IPS-15b (cell line): Measurements from ENCODE around the gene VRK1.
"Not testable (repeated sequence)": the region's sequence is repeated elsewhere in the genome, so short reads cannot be mapped to it uniquely, and the experiment has no call there.

ENCODE experiments used
- H3K27me3 ChIP-seq: one replicate; pipeline ENCODE4 v1.6.1; 2013; ENCODE audit warnings: low read length; ENCODE audit not compliant: control insufficient read depth, insufficient read depth
- H3K36me3 ChIP-seq: one replicate; pipeline ENCODE4 v1.6.1; 2013; ENCODE audit warnings: low read length; ENCODE audit not compliant: control insufficient read depth, insufficient read depth
- H3K4me1 ChIP-seq: one replicate; pipeline ENCODE4 v1.6.1; 2013; ENCODE audit warnings: mild to moderate bottlenecking, low read length; ENCODE audit not compliant: control insufficient read depth, insufficient read depth
- H3K4me3 ChIP-seq: one replicate; pipeline ENCODE4 v1.5.1; 2013; ENCODE audit warnings: low read depth, low read length
- H3K9ac ChIP-seq: one replicate; pipeline ENCODE4 v1.6.1; 2013; ENCODE audit warnings: low read depth, mild to moderate bottlenecking, low read length
- H3K9me3 ChIP-seq: one replicate; pipeline ENCODE4 v1.6.1; 2013; ENCODE audit warnings: mild to moderate bottlenecking, low read length; ENCODE audit not compliant: control insufficient read depth, insufficient read depth

VRK1 gene

GRCh38 chr14:96764012-96764411 is 33.2 kb upstream of the VRK1 start:
- H3K36me3 ChIP-seq, result no peaks in the 10 kb centered on the region
- peaks cover 2% of the 10 kb centered on the region for H3K27me3 ChIP-seq
- H3K4me1 ChIP-seq, result no peaks in the 10 kb centered on the region
- H3K9ac ChIP-seq, result no peak overlapping the region
- no peak overlapping the region for H3K4me3 ChIP-seq
- H3K9me3 ChIP-seq, result no peaks in the 10 kb centered on the region

GRCh38 chr14:96765205-96765604 is 32.0 kb upstream of the VRK1 start:
- not testable (repeated sequence) for H3K4me3 ChIP-seq, H3K9me3 ChIP-seq, H3K36me3 ChIP-seq, H3K27me3 ChIP-seq, H3K9ac ChIP-seq, H3K4me1 ChIP-seq

- H3K27me3 ChIP-seq, result peaks cover 5% of the 10 kb centered on the region
- H3K4me1 ChIP-seq, result no peaks in the 10 kb centered on the region
- H3K4me3 ChIP-seq, result no peak overlapping the region
- H3K36me3 ChIP-seq, result no peaks in the 10 kb centered on the region
- H3K9me3 ChIP-seq, result no peaks in the 10 kb centered on the region
- no peak overlapping the region for H3K9ac ChIP-seq
Observed at GRCh38 chr14:96772929-96773328, 24.3 kb upstream of the VRK1 start.

- Histone ChIP-seq H3K9me3 (no peaks in the 10 kb centered on the region), H3K4me3 (no peak overlapping the region), H3K36me3 (no peaks in the 10 kb centered on the region), H3K9ac (no peak overlapping the region), H3K27me3 (no peaks in the 10 kb centered on the region), H3K4me1 (no peaks in the 10 kb centered on the region)
Observed at GRCh38 chr14:96776791-96777190, 20.4 kb upstream of the VRK1 start.

- H3K9me3 ChIP-seq, result no peaks in the 10 kb centered on the region
- H3K36me3 ChIP-seq, result no peaks in the 10 kb centered on the region
- no peaks in the 10 kb centered on the region for H3K4me1 ChIP-seq
- H3K4me3 ChIP-seq, result no peak overlapping the region
- no peaks in the 10 kb centered on the region for H3K27me3 ChIP-seq
- no peak overlapping the region for H3K9ac ChIP-seq
Observed at GRCh38 chr14:96780500-96780899, 16.7 kb upstream of the VRK1 start.

GRCh38 chr14:96781371-96781770 is 15.8 kb upstream of the VRK1 start:
- H3K36me3 ChIP-seq, result no peaks in the 10 kb centered on the region
- no peaks in the 10 kb centered on the region for H3K4me1 ChIP-seq
- no peak overlapping the region for H3K4me3 ChIP-seq

GRCh38 chr14:96782436-96782835 is 14.7 kb upstream of the VRK1 start:
- Histone ChIP-seq H3K4me3 (no peak overlapping the region), H3K9ac (no peak overlapping the region), H3K27me3 (no peaks in the 10 kb centered on the region), H3K36me3 (no peaks in the 10 kb centered on the region), H3K9me3 (no peaks in the 10 kb centered on the region), H3K4me1 (no peaks in the 10 kb centered on the region)

More at GRCh38 chr14:96781371-96781770, 15.8 kb upstream of the VRK1 start:
- no peaks in the 10 kb centered on the region for H3K27me3 ChIP-seq
- no peaks in the 10 kb centered on the region for H3K9me3 ChIP-seq
- no peak overlapping the region for H3K9ac ChIP-seq

GRCh38 chr14:96783043-96783914 is 13.9 kb upstream of the VRK1 start:
- no peaks in the 10 kb centered on the region for H3K27me3 ChIP-seq
- no peaks in the 10 kb centered on the region for H3K4me1 ChIP-seq
- H3K36me3 ChIP-seq, result no peaks in the 10 kb centered on the region
- no peak overlapping the region for H3K4me3 ChIP-seq
- H3K9me3 ChIP-seq, result no peaks in the 10 kb centered on the region
- no peak overlapping the region for H3K9ac ChIP-seq

- H3K9me3 ChIP-seq, result no peaks in the 10 kb centered on the region
- no peaks in the 10 kb centered on the region for H3K4me1 ChIP-seq
- H3K9ac ChIP-seq, result no peak overlapping the region
- no peaks in the 10 kb centered on the region for H3K27me3 ChIP-seq
- no peak overlapping the region for H3K4me3 ChIP-seq
- H3K36me3 ChIP-seq, result no peaks in the 10 kb centered on the region
Observed at GRCh38 chr14:96783915-96784224, 13.3 kb upstream of the VRK1 start.

GRCh38 chr14:96790186-96790585 is 7.0 kb upstream of the VRK1 start:
- Histone ChIP-seq H3K9me3 (no peaks in the 10 kb centered on the region), H3K4me3 (no peak overlapping the region), H3K9ac (no peak overlapping the region), H3K36me3 (no peaks in the 10 kb centered on the region), H3K27me3 (no peaks in the 10 kb centered on the region), H3K4me1 (no peaks in the 10 kb centered on the region)

- H3K36me3 ChIP-seq, result no peaks in the 10 kb centered on the region
- H3K4me3 ChIP-seq, result no peak overlapping the region
- no peak overlapping the region for H3K9ac ChIP-seq
- H3K9me3 ChIP-seq, result no peaks in the 10 kb centered on the region
- H3K27me3 ChIP-seq, result no peaks in the 10 kb centered on the region
- no peaks in the 10 kb centered on the region for H3K4me1 ChIP-seq
Observed at GRCh38 chr14:96790706-96791105, 6.5 kb upstream of the VRK1 start.

GRCh38 chr14:96792003-96792402 is 5.2 kb upstream of the VRK1 start:
- Histone ChIP-seq H3K4me1 (no peaks in the 10 kb centered on the region), H3K9ac (no peak overlapping the region), H3K27me3 (no peaks in the 10 kb centered on the region), H3K4me3 (no peak overlapping the region), H3K36me3 (no peaks in the 10 kb centered on the region), H3K9me3 (no peaks in the 10 kb centered on the region)
